ENCODE results near the gene TAS2R1.

GRCh38 chr5:9601055-9601739 lies 29.0 kb downstream of the TAS2R1 start:
- TF ChIP-seq CTCF (IDR thresholded peaks at IDR 0.05) (no peak), POLR2A (IDR thresholded peaks at IDR 0.05) (no peak), POLR2AphosphoS5 (IDR thresholded peaks at IDR 0.05) (no peak)

All from breast epithelium (tissue), 3 donors.